ENCODE measurements around the gene SYNGR4. TPM values are rescaled to one million over a fixed set of nuclear protein-coding genes. Genes with fewer than 3 reads are reported as not detected.

The SYNGR4 gene
- total RNA-seq, 1 experiment from 2014 or later, result 0.49 TPM

DNA sequence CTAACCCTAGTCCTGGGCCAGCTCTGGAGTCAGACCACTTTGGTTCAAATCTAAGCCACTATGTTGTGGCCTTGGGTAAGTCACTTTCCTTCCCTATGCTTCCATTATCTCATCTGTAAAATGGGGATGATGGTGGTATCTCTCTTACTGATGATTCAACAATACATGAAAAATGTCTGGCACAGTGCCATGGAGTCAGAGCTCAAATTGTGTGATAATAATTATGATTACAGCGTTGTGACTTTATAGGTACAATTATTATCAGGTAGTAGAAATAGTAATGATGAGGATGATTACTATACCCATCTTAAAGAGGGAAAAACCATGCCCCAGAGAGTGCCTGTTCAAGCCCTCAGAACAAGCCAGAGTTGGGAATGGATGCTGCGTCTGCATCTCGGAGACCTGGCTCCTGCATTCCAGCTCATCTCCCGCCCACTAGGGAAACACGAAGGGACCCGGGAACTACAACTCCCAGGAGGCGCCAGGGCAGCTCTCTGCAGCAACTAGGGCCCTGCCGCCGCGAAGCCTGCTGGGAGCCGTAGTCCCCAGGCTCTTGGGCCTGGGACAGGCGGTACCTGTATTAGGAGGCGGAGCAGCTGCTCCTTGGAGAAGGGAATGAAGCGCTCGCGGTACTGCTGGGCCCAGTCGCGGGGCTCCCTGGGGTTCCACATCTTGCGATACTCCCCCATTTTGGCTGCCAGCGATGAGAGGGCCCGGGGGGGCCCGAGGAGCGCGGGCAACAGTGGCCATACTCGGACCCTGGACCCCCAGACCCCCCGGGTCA lies 1.3 kb upstream of the SYNGR4 start (continued):
- no peak for TF ChIP-seq SP1 (IDR thresholded peaks at IDR 0.05; ENCODE audit: low read depth)

DNA sequence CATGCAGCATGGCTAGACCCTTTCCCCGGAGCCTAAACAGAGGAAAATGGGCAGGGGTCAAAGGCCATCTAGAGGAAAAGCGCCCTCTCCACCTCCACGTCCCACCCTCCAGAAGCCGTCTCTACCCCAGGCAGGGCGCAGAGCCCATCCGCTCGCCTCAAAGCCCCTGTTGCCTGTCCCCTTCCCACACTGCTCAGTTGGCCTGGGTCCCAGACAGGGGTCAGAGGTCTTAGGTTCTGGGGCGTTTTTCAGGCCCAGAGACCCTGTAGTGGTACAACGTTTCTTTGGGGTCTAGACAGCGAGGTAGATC lies 712 bp upstream of the SYNGR4 start:
- no peak for DNase-seq (ENCODE audit: low read depth, low spot score)
- Histone ChIP-seq H3K36me3 (ENCODE audit: control insufficient read depth in 1 of 2, insufficient read depth in 2 of 2, low read length in 2 of 2) (no peaks in the 10 kb centered on the region), H3K27ac (ENCODE audit: low read depth, low read length) (peak overlapping the region; percentile 86), H3K4me3 (replicated peaks in 1 of 2; ENCODE audit: low read depth in 1 of 2, low read length in 2 of 2) (peak overlapping the region; percentile 62 to 69), H3K9ac (ENCODE audit: low read length) (peak overlapping the region; percentile 83), H4K20me1 (ENCODE audit: insufficient read depth) (no peaks in the 10 kb centered on the region), H3K9me3 (ENCODE audit: control insufficient read depth in 1 of 2, insufficient read depth in 1 of 2, low read depth in 1 of 2, low read length in 2 of 2) (no peaks in the 10 kb centered on the region), H3K4me2 (ENCODE audit: low read length) (peak overlapping the region; percentile 92), H2AFZ (ENCODE audit: low read depth, low read length, poor library complexity, severe bottlenecking) (no peak overlapping the region), H3K79me2 (ENCODE audit: insufficient read depth, low read length) (no peaks in the 10 kb centered on the region), H3K4me1 (ENCODE audit: control insufficient read depth in 1 of 2, insufficient read depth in 2 of 2, low read length in 2 of 2) (peaks cover 5 to 24% of the 10 kb centered on the region in 2 experiments), H3K27me3 (ENCODE audit: insufficient read depth, low read length) (no peaks in the 10 kb centered on the region), H3K9me2 (ENCODE audit: insufficient read depth) (no peaks in the 10 kb centered on the region)
- RAD21 ChIA-PET (ENCODE audit: low non-redundant PET in 1 of 2, low total read pairs in 2 of 2, uncharacterized antibody in 2 of 2, unreplicated experiment in 2 of 2), result interaction anchor here (0.6 to 1.1 kb wide), 5 partner anchors 9 to 124 kb away, joined by 3 to 7 read pairs (median 3); partner anchors contain the start of gene KDELR1 (in 1 of the 2)
- peak; percentile 13 for ATAC-seq
- POLR2A ChIA-PET, result interaction anchor here (0.6 to 2.4 kb wide), 10 partner anchors 9 to 1090 kb away, joined by 3 to 30 read pairs (median 4); partner anchors contain the start of genes ALDH16A1, EMP3, KDELR1 and RPL18
- TSS peak; percentile 71 for BruUV-seq (replicated peaks)
- intact Hi-C loops (cut with micrococcal nuclease), result loop anchor here (5.0 kb wide), 1 partner anchor 34 kb away; no protein-coding TSS in a partner anchor
- CTCF ChIA-PET, result interaction anchor here (0.6 to 2.5 kb wide), 12 partner anchors 10 to 225 kb away, joined by 3 to 24 read pairs (median 6); partner anchors contain the start of genes GRIN2D and KDELR1
- TF ChIP-seq JUND (IDR thresholded peaks at IDR 0.05) (no peak), SP1 (IDR thresholded peaks at IDR 0.05; ENCODE audit: low read depth) (no peak), POLR2A (IDR thresholded peaks at IDR 0.05; ENCODE audit: borderline replicate concordance, extremely low read depth, insufficient read depth, insufficient read length) (no peak), ZFX (IDR thresholded peaks at IDR 0.05) (peak; percentile 41; the same call in 1 of the 2 replicates), POLR2AphosphoS5 (IDR thresholded peaks at IDR 0.05; ENCODE audit: low read depth, low read length) (0 out of 2 replicates have a peak, but pooled peaks have one; percentile 20), SRF (IDR thresholded peaks at IDR 0.05; ENCODE audit: low read depth) (no peak)
